GM19238 (cell line): Measurements from ENCODE around the gene STARD4.

Experiments
- DNase-seq: peaks from one replicate; pipeline ENCODE4 v3.0.0; 2011; ENCODE audit warnings: low spot score; ENCODE audit not compliant: insufficient read length

The STARD4 gene

GRCh38 chr5:111472096-111472495 lies 40.2 kb downstream of the STARD4 start:
- no peak for DNase-seq

- no peak for DNase-seq
These were observed 42.4 kb downstream of the STARD4 start for GRCh38 chr5:111469903-111470302.

DNA sequence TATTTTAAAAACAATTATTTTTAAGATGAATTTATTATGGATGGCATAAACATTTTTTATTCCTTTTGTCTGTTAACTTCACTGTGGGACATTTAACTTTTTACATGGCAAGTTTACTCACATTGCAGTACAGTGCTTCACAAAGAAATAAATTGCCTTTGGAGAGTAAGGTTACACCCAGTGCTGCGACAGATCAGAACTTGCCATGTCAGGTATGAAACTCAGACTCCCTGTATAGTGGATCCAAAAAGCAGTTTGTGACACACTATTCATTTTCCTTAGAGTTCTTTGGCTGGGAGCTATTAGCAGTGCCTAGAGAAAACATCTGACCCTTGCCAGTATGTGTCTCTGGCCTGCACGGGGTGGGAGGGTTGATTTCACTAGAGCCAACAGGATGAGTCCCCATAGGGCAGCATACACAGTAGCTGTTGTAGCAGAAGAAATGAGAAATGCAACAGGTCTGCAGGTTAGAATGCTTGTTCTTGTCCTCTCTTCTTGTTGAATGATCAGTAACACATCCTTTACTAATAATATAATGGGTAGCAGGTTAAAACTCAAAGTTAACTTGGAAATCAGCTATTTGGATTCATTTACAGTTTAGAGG lies 42.9 kb downstream of the STARD4 start:
- DNase-seq, result no peak

DNA sequence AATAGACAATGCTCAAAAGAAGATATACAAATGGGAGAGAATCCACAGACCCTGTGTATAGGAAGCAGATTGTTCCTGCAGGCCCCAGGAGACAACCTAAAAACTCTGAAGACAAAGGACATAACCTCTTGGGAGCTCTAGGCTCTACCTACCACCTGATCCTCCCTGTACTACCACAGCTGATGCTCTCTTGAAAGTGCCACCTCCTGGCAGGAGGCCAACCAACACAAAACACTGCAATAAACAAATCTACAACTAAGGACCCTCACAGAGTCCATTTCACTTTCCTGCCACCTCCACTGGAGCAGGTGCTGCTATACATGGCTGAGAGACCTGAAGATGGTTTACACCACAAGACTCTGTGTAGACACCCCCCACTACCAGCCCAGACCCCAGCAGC lies 49.0 kb downstream of the STARD4 start:
- no peak for DNase-seq

DNA sequence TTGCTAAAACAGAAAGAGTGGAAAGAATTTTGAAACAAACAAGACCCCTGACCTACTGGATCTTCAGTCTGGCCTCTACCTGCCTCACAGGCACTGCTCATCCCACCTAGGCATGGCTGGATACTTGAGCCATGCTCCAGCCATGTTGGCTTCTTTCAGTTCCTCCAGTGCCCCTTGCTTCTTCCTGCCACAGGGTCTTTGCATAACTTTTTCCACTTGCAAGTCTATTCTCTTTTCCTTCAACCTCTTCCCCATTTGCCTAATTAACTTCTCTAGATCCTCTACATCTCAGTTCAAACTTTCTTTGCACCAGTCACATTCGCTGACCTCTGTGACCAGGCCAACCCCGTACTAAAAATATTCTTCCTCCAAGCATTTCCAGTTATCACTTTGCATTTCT lies 50.4 kb downstream of the STARD4 start:
- no peak for DNase-seq

GRCh38 chr5:111461255-111461671 lies 51.1 kb downstream of the STARD4 start:
- DNase-seq, result no peak

GRCh38 chr5:111454776-111455175 lies 57.6 kb downstream of the STARD4 start:
- no peak for DNase-seq

- no peak for DNase-seq
These were observed 58.1 kb downstream of the STARD4 start for GRCh38 chr5:111454198-111454622.

DNA sequence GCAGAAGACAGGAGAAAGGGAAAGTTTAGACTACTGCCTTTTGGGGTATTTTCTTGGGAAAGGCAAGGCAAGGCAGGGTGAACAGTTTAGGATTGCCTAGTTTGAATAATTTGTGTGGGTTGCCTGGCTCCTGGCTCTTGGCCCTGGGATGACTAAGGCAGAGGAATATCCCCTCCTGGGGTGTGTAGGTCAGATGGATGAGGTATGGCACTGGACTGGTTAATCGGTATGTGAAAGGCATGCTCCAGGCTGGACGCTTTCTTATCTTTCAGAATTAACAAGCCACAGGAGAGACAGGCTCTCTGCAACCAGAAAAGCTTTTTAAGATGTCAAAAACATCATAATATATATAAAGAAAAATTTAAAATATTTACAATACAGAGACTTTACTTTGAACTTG lies 58.6 kb downstream of the STARD4 start:
- DNase-seq, result no peak

- DNase-seq, result no peak
These were observed 59.0 kb downstream of the STARD4 start for GRCh38 chr5:111453295-111453694.

DNA sequence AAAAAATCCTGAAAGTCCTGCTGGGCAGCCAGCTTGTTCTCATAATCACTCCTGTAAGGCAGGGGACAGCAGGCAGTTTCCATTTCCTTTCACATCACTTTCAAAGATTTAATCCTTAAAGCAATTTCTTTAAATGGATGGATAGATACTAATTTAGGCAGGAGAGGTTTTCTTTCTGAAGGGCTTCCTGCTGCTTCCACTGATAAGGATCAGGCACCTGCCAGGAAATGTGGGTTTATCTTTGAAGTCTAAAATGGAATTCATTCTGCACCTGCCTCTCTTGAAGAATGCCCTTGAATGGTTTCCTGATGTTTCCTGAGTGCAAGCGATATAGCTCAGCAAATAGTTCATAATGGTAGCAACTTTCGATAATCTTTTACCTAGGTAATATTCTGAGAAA lies 64.5 kb downstream of the STARD4 start:
- no peak for DNase-seq

DNA sequence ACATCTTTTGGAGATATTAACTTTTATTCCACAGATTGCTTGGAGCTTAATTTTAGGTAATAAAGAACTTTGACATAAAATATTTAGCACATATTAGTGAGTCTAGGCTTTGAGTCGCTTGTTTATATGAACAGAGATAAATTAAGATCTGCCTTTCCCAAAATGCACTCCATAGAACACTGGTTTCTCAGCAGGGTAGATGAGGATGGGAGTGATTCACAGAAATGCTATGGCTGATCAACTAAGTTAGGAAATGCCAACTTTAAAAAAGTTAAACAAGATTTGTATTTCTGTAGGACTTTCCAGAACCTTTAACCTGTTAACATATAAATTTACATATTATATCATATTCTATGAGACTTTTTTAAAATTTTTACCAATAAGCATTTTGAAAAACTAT lies 65.2 kb downstream of the STARD4 start:
- no peak for DNase-seq
